SK-N-SH treated with all-trans-retinoic acid at 6 μM for 48 hours (cell line): ENCODE measurements around the gene SOX6.

ENCODE experiments used
- ATAC-seq: fragments of 200-7000 bp; cut with Tn5 transposase; 3 replicates; pipeline ENCODE4 v1.9.1; 2020; ENCODE audit warnings: mild to moderate bottlenecking, moderate library complexity
- ARNTL ChIP-seq: fragments of 450-650 bp; formaldehyde crosslinking; IDR thresholded peaks from 2 replicates; pipeline ENCODE4 v1.5.0; 2020; ENCODE audit warnings: low read depth, mild to moderate bottlenecking, moderate library complexity, borderline replicate concordance
- BACH2 ChIP-seq: fragments of 250-450 bp; sonication (Bioruptor Pico); IDR thresholded peaks from 2 replicates; pipeline ENCODE4 v1.9.0; 2021; ENCODE audit warnings: mild to moderate bottlenecking, borderline replicate concordance
- CSDC2 ChIP-seq: fragments of 250-450 bp; sonication (Bioruptor Pico); IDR thresholded peaks from 2 replicates; pipeline ENCODE4 v1.5.0; 2020; ENCODE audit warnings: mild to moderate bottlenecking, moderate library complexity
- CSRNP3 ChIP-seq: fragments of 250-450 bp; sonication (Bioruptor Pico); IDR thresholded peaks from 2 replicates; pipeline ENCODE4 v1.5.1; 2021; ENCODE audit warnings: mild to moderate bottlenecking, moderate library complexity
- ESRRG ChIP-seq: fragments of 250-450 bp; sonication (Bioruptor Pico); IDR thresholded peaks from 2 replicates; pipeline ENCODE4 v1.6.1; 2021; ENCODE audit warnings: mild to moderate bottlenecking
- GLIS3 ChIP-seq: fragments of 250-450 bp; sonication (Bioruptor Pico); IDR thresholded peaks from 2 replicates; pipeline ENCODE4 v1.5.0; 2020; ENCODE audit warnings: mild to moderate bottlenecking, moderate library complexity
- OSR1 ChIP-seq: fragments of 250-450 bp; sonication (Bioruptor Pico); IDR thresholded peaks from 2 replicates; pipeline ENCODE4 v1.8.0; 2022; ENCODE audit warnings: moderate library complexity, mild to moderate bottlenecking, inconsistent platforms
- PATZ1 ChIP-seq: fragments of 250-450 bp; sonication (Bioruptor Pico); IDR thresholded peaks from 2 replicates; pipeline ENCODE4 v1.8.0; 2020; ENCODE audit warnings: mild to moderate bottlenecking, moderate library complexity, borderline replicate concordance
- POU6F1 ChIP-seq: fragments of 250-450 bp; sonication (Bioruptor Pico); IDR thresholded peaks from 2 replicates; pipeline ENCODE4 v1.8.0; 2021; ENCODE audit warnings: low read depth, mild to moderate bottlenecking, moderate library complexity, borderline replicate concordance
- PPARA ChIP-seq: fragments of 250-450 bp; sonication (Bioruptor Pico); IDR thresholded peaks from 2 replicates; pipeline ENCODE4 v1.5.0; 2020; ENCODE audit warnings: mild to moderate bottlenecking, borderline replicate concordance
- RARB ChIP-seq: fragments of 250-450 bp; sonication (Bioruptor Pico); IDR thresholded peaks from 2 replicates; pipeline ENCODE4 v1.8.0; 2021; ENCODE audit warnings: mild to moderate bottlenecking, moderate library complexity
- SNAI2 ChIP-seq: fragments of 250-450 bp; sonication (Bioruptor Pico); IDR thresholded peaks from 2 replicates; pipeline ENCODE4 v1.5.0; 2020; ENCODE audit warnings: mild to moderate bottlenecking, moderate library complexity
- TCF4 ChIP-seq: fragments of 250-450 bp; sonication (Bioruptor Pico); IDR thresholded peaks from 2 replicates; pipeline ENCODE4 v1.8.0; 2021; ENCODE audit warnings: mild to moderate bottlenecking, moderate library complexity, borderline replicate concordance
- TOX ChIP-seq: fragments of 250-450 bp; sonication (Bioruptor Pico); IDR thresholded peaks from 2 replicates; pipeline ENCODE4 v1.8.0; 2021; ENCODE audit warnings: mild to moderate bottlenecking, moderate library complexity, borderline replicate concordance
- TSHZ2 ChIP-seq: fragments of 250-450 bp; sonication (Bioruptor Pico); IDR thresholded peaks from 2 replicates; pipeline ENCODE4 v1.5.0; 2020; ENCODE audit warnings: mild to moderate bottlenecking, moderate library complexity
- ZC3H10 ChIP-seq: fragments of 250-450 bp; sonication (Bioruptor Pico); IDR thresholded peaks from 2 replicates; pipeline ENCODE4 v1.5.1; 2021; ENCODE audit warnings: mild to moderate bottlenecking, moderate library complexity
- ZFP3 ChIP-seq: fragments of 250-450 bp; sonication (Bioruptor Pico); IDR thresholded peaks from 2 replicates; pipeline ENCODE4 v1.5.0; 2020; ENCODE audit warnings: mild to moderate bottlenecking, moderate library complexity
- ZFP30 ChIP-seq: fragments of 450-650 bp; formaldehyde crosslinking; IDR thresholded peaks from 2 replicates; pipeline ENCODE4 v1.5.0; 2022; ENCODE audit warnings: mild to moderate bottlenecking, moderate library complexity
- ZNF565 ChIP-seq: fragments of 450-650 bp; formaldehyde crosslinking; conservative IDR thresholded peaks from 2 replicates; pipeline ENCODE4 v1.5.0; 2020; ENCODE audit warnings: low read depth, mild to moderate bottlenecking, moderate library complexity
- ZNF70 ChIP-seq: fragments of 450-650 bp; formaldehyde crosslinking; IDR thresholded peaks from 2 replicates; pipeline ENCODE4 v1.5.0; 2020; ENCODE audit warnings: mild to moderate bottlenecking, moderate library complexity
- ZNF8 ChIP-seq: fragments of 450-650 bp; formaldehyde crosslinking; IDR thresholded peaks from 2 replicates; pipeline ENCODE4 v1.5.0; 2020; ENCODE audit warnings: mild to moderate bottlenecking, moderate library complexity

SOX6 gene

GRCh38 chr11:15931497-15931896 lies 424.8 kb downstream of the SOX6 start:
- TF ChIP-seq ZFP30 (peak; percentile 92), PPARA (no peak)
- ATAC-seq, result no peak

GRCh38 chr11:15930442-15931025 lies 425.8 kb downstream of the SOX6 start:
- no peak for ATAC-seq
- TF ChIP-seq TCF4, result no peak
- TF ChIP-seq ZC3H10, result no peak
- TF ChIP-seq PPARA, result no peak
- no peak for TF ChIP-seq SNAI2 (CRISPR knock-in tag)
- TF ChIP-seq GLIS3, result no peak
- TF ChIP-seq ESRRG (CRISPR knock-in tag), result no peak
- no peak for TF ChIP-seq BACH2 (CRISPR knock-in tag)
- no peak for TF ChIP-seq ZFP3
- no peak for TF ChIP-seq CSRNP3 (CRISPR knock-in tag)
- TF ChIP-seq ZNF565 (CRISPR knock-in tag), result no peak
- no peak for TF ChIP-seq OSR1
- TF ChIP-seq CSDC2 (CRISPR knock-in tag), result no peak

GRCh38 chr11:15929371-15929901 lies 426.9 kb downstream of the SOX6 start:
- ATAC-seq, result no peak
- no peak for TF ChIP-seq OSR1
- TF ChIP-seq ARNTL, result no peak
- no peak for TF ChIP-seq BACH2 (CRISPR knock-in tag)
- TF ChIP-seq ZNF565 (CRISPR knock-in tag), result no peak
- no peak for TF ChIP-seq RARB (CRISPR knock-in tag)
- TF ChIP-seq ZFP3, result no peak
- TF ChIP-seq ZC3H10, result no peak
- TF ChIP-seq, all 23 proteins: peak for 0

- TF ChIP-seq CSRNP3 (CRISPR knock-in tag) (no peak), ARNTL (no peak), TSHZ2 (CRISPR knock-in tag) (no peak), GLIS3 (no peak), TCF4 (no peak), BACH2 (CRISPR knock-in tag) (no peak), POU6F1 (CRISPR knock-in tag) (no peak)
- no peak for ATAC-seq
These were observed 428.5 kb downstream of the SOX6 start for GRCh38 chr11:15927864-15928217.

- ATAC-seq, result no peak
- TF ChIP-seq ZC3H10 (no peak), POU6F1 (CRISPR knock-in tag) (no peak), CSRNP3 (CRISPR knock-in tag) (no peak), ZNF8 (no peak), BACH2 (CRISPR knock-in tag) (no peak), TOX (CRISPR knock-in tag) (no peak), ZNF70 (CRISPR knock-in tag) (no peak), GLIS3 (no peak), OSR1 (no peak), TCF4 (no peak), PATZ1 (CRISPR knock-in tag) (no peak)
These were observed 429.0 kb downstream of the SOX6 start for GRCh38 chr11:15927196-15927863.
